GM23248 (cell line): ENCODE data around the gene RFC5. TPM values are rescaled to one million over a fixed set of nuclear protein-coding genes. Genes with fewer than 3 reads are reported as not detected.
A peak's percentile ranks its signal among the peaks of the same experiment; 100 is the strongest.

Experiments
- DNase-seq: peaks from one replicate; pipeline ENCODE4 v3.0.0-alpha.2; 2015
- H2AFZ ChIP-seq: fragments of 200-600 bp; sonication (generic); 2 replicates; pipeline ENCODE4 v1.6.1; 2016; ENCODE audit warnings: antibody characterized with exemption
- H3F3A ChIP-seq: fragments of 200-600 bp; sonication (generic); 2 replicates; pipeline ENCODE4 v1.6.1; 2016; ENCODE audit warnings: mild to moderate bottlenecking, antibody characterized with exemption, mixed run types; ENCODE audit not compliant: insufficient read depth
- H3K27ac ChIP-seq: fragments of 200-600 bp; sonication (generic); 2 replicates; pipeline ENCODE4 v1.5.1; 2016; ENCODE audit warnings: mild to moderate bottlenecking
- H3K27me3 ChIP-seq: fragments of 200-600 bp; sonication (generic); replicated peaks from 2 replicates; pipeline ENCODE4 v1.6.1; 2016; ENCODE audit warnings: mild to moderate bottlenecking; ENCODE audit not compliant: insufficient read depth
- H3K36me3 ChIP-seq: fragments of 200-600 bp; sonication (generic); 2 replicates; pipeline ENCODE4 v1.6.1; 2016; ENCODE audit warnings: low read depth, mild to moderate bottlenecking
- H3K4me1 ChIP-seq: fragments of 200-600 bp; sonication (generic); 2 replicates; pipeline ENCODE4 v1.6.1; 2016; ENCODE audit warnings: mild to moderate bottlenecking; ENCODE audit not compliant: insufficient read depth
- H3K4me2 ChIP-seq: fragments of 200-600 bp; sonication (generic); one replicate; pipeline ENCODE4 v1.6.1; 2016; ENCODE audit warnings: mild to moderate bottlenecking; ENCODE audit not compliant: unreplicated experiment
- H3K4me3 ChIP-seq: fragments of 200-600 bp; sonication (generic); 2 replicates; pipeline ENCODE4 v1.5.1; 2016; ENCODE audit warnings: mild to moderate bottlenecking
- H3K79me2 ChIP-seq: fragments of 200-600 bp; sonication (generic); 2 replicates; pipeline ENCODE4 v1.6.1; 2016; ENCODE audit warnings: mild to moderate bottlenecking; ENCODE audit not compliant: insufficient read depth
- H3K9ac ChIP-seq: fragments of 200-600 bp; sonication (generic); 2 replicates; pipeline ENCODE4 v1.6.1; 2016; ENCODE audit warnings: mild to moderate bottlenecking
- H3K9me2 ChIP-seq: fragments of 200-600 bp; sonication (generic); 2 replicates; pipeline ENCODE4 v1.6.1; 2016; ENCODE audit warnings: mixed run types, mild to moderate bottlenecking, moderate library complexity; ENCODE audit not compliant: insufficient read depth
- H3K9me3 ChIP-seq: fragments of 200-600 bp; sonication (generic); one replicate; pipeline ENCODE4 v1.6.1; 2017; ENCODE audit warnings: low read depth
- H4K20me1 ChIP-seq: fragments of 200-600 bp; sonication (generic); 2 replicates; pipeline ENCODE4 v1.6.0; 2016; ENCODE audit not compliant: insufficient read depth
- EZH2 ChIP-seq: fragments of 200-600 bp; sonication (generic); IDR thresholded peaks from 2 replicates; pipeline ENCODE4 v1.6.1; 2018; ENCODE audit warnings: antibody characterized with exemption, mild to moderate bottlenecking; ENCODE audit not compliant: insufficient read depth, poor library complexity, severe bottlenecking
- EZH2phosphoT487 ChIP-seq: fragments of 200-600 bp; sonication (generic); IDR thresholded peaks from 2 replicates; pipeline ENCODE4 v1.6.1; 2018; ENCODE audit warnings: antibody characterized with exemption, moderate library complexity, mild to moderate bottlenecking, low read depth; ENCODE audit not compliant: insufficient read depth
- WGBS, 2 experiments: methylation state at CpG; one replicate each; pipeline ENCODE4 v1.1.6; 2015 to 2017; ENCODE audit warnings: low lambda C conversion rate in 2 of 2, low coverage in 1 of 2; ENCODE audit errors: missing lambda C conversion rate in 2 of 2; 5-methylcytosine and 5-hydroxymethylcytosine counted together
- in situ Hi-C: fragments of 300-500 bp; cut with MboI; formaldehyde crosslinking; loops from 2 replicates; pipeline ENCODE4 v1.15.0; 2020
- polyA plus RNA-seq: library from polyadenylated mRNA; unstranded; fragments of >200 nt; fragmentation: Nextera tagmentation; extraction: Ambion mirVana; gene quantifications from 2 replicates; pipeline ENCODE4 v1.2.1, GENCODE V29; 2016
- total RNA-seq: library from RNA; depleted of rRNA; stranded (reverse); fragments of >200 nt; shearing (Covaris generic); gene quantifications from 2 replicates; pipeline ENCODE4 v1.2.3, GENCODE V29; 2014

RFC5 gene
- total and polyA plus RNA-seq, 2 experiments from 2014 or later, result 15.2 to 21.4 TPM

- Histone ChIP-seq H3K79me2 (peaks cover 68% of the 10 kb centered on the region), H3K4me1 (peaks cover 29% of the 10 kb centered on the region), H3F3A (peaks cover 50% of the 10 kb centered on the region), H3K9ac (peak overlapping the region; percentile 98), H3K9me2 (no peaks in the 10 kb centered on the region), H3K9me3 (no peaks in the 10 kb centered on the region), H3K27ac (peak overlapping the region; percentile 92), H3K4me2 (peak overlapping the region; percentile 97), H3K36me3 (no peaks in the 10 kb centered on the region; the same call in 1 of the 2 replicates), H3K4me3 (peak overlapping the region; percentile 84), H3K27me3 (no peaks in the 10 kb centered on the region), H4K20me1 (no peaks in the 10 kb centered on the region), H2AFZ (0 out of 2 replicates have a peak overlapping the region, but pooled peaks have one; percentile 39)
- in situ Hi-C loops, result no loop called here
- peak; percentile 66 for DNase-seq
- 0 to 1% methylated on average over 7 to 31 of the region's 46 CpGs for WGBS, 2 experiments
- TF ChIP-seq EZH2phosphoT487 (no peak), EZH2 (no peak)
These were observed 44.0 kb downstream of the RFC5 start for GRCh38 chr12:118060301-118061010.

DNA sequence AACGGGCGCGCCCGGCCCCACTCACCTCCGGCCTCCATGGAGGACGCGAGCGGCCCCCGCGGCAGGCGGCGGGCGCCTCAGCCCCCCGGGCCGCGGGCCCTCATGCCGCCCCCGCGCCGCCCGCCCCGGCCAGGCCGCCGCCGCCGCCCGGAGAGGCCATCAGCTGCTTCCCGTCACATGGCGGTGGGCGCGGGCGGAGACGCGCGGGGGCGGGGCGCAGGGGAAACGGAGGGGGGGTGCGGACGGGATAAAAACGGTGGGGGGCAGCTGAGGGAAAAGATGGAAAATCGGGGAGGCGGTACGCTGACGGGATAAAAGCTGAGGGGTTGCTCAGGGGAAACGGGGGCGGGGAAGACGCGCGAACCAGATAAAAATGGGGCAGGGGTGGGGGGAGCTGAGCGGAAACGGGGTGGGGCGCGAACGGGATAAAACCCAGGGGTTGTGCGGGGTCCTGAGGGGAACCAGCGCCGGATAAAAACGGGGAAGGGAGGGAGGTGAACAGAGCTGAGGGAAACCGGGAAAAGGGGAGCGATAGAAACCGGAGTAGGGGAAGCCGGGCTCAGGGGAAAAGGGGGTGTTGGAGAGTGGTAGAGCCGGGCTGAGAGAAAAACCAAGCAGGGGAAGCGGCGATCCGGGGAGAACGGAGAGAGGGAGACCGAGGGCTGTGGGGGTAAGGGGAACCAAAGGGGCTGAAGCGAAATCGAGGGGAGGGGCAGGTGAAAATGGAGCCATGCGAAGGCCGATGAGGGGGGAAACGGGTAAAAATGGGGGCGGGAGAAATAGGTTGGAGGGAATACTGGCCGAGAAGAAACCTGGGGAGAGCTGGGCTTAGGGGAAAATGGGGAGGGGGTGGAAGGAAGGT, 44.7 kb downstream of the RFC5 start, which contains the start of gene WSB2:
WSB2 (minus strand) TSS at position 169 of the 862 bp plus-strand sequence; CDS start at position 38, 131 bp downstream.
- peak within 1 kb of the TSS; percentile 97 for H3K4me2 ChIP-seq
- peak within 1 kb of the TSS; percentile 79 for H2AFZ ChIP-seq
- H3K9me3 ChIP-seq, result no peaks in the 10 kb centered on the region
- no peaks in the 10 kb centered on the region for H4K20me1 ChIP-seq
- no peak for TF ChIP-seq EZH2phosphoT487
- TF ChIP-seq EZH2, result no peak
- in situ Hi-C loops, result no loop called here
- no peaks in the 10 kb centered on the region for H3K27me3 ChIP-seq
- H3K36me3 ChIP-seq, result no peaks in the 10 kb centered on the region; the same call in 1 of the 2 replicates
- H3K4me1 ChIP-seq, result peaks cover 29% of the 10 kb centered on the region
- DNase-seq, result peak; percentile 73
- H3K9ac ChIP-seq, result peak within 1 kb of the TSS; percentile 98
- peak within 1 kb of the TSS; percentile 92 for H3K4me3 ChIP-seq
- 0 to 3% methylated on average over 17 to 74 of the region's 76 CpGs for WGBS, 2 experiments
- H3K27ac ChIP-seq, result peak within 1 kb of the TSS; percentile 92
- peaks cover 60% of the 10 kb centered on the region for H3K79me2 ChIP-seq
- H3F3A ChIP-seq, result peaks cover 42% of the 10 kb centered on the region
- no peaks in the 10 kb centered on the region for H3K9me2 ChIP-seq

DNA sequence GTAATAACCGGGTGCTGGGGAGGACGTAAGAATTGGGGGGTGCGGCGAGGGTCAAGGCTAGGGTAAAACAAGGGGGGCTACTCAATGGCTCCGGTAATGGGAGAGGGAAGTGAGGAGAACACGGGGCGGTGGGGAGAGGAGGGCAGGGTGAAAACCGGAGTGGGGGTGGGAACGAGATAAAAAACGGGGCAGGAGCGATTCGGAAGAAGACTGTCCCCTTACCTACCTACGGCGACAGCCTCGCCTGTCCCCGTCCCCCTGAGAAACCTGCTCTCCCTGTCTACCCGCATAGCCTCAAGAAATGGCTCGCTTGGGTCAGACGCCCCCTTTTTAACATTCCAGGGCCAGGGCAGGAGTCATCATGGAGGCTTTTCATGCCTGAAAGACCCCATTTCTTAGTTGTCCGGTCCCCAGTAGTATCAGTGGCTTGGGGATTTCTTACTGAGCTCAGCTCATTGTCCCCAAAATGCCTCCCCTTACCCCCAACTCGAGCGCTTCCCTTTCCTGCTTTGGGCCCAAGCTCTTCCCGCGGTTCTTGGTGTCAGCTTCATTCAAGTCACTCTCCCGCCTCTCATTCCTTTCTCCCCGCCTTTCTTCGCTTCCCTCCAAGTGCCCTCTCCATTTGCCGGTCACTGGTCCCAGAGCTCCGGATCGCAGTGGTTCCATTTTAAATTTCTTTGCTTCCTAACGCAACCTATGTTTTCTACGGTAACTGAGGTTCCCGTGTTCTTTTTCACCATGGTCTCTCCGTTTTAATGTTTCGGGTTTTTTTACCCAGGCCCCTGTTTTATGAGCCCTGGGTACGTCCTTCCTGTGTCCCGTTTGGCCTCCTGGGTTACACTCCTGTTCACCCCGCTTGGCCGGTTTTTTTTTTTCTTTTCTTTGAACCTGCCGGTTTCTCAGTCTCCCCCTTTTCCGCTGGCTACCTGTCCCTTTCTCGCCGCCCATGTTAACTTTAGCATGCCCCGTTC, 45.7 kb downstream of the RFC5 start:
- Histone ChIP-seq H2AFZ (peak overlapping the region; percentile 79), H3K9me2 (no peaks in the 10 kb centered on the region), H3K27me3 (no peaks in the 10 kb centered on the region), H3K4me2 (peak overlapping the region; percentile 86), H3K27ac (peak overlapping the region; percentile 92), H3K4me3 (peak overlapping the region; percentile 92), H3K79me2 (peaks cover 51% of the 10 kb centered on the region), H4K20me1 (no peaks in the 10 kb centered on the region), H3K36me3 (no peaks in the 10 kb centered on the region; the same call in 1 of the 2 replicates), H3F3A (peaks cover 42% of the 10 kb centered on the region), H3K4me1 (peaks cover 25% of the 10 kb centered on the region), H3K9ac (peak overlapping the region; percentile 95), H3K9me3 (no peaks in the 10 kb centered on the region)
- in situ Hi-C loops, result no loop called here
- 3 to 6% methylated on average over 32 to 44 of the region's 44 CpGs for WGBS, 2 experiments
- DNase-seq, result peak; percentile 75
- TF ChIP-seq EZH2phosphoT487 (no peak), EZH2 (no peak)
